ENCODE data around the gene CDH1.

Gene CDH1

DNA sequence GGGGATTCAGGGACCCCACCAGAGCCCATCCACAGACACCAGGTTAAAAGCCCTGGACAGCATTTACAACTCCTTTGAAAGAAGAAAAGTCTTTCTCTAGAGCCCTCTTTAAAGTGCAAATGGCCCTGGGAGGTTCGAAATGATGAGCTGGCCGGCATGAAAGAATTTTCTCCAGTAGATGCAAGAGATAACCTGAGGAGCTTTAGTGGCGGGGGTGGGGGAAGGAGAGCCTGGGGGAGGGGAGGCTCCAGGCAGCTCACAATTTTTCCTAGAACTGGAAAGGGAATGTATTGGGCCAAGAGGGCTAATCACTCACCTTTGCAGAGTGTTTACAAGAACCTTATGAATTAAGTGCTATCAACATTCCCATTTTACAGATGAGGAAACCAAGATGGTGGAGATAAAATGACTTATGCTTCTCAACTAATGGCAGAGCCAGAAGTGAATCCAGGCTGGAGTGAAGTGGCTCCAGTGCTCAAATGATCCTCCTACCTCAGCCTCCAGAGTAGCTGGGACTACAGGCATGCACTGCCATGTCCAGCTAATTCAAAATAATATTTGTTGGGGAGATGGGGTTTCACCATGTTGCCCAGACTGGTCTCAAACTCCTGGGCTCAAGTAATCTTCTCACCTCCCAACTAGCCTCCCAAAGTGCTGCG, 4.2 kb upstream of the CDH1 start:
- TF ChIP-seq, protein P1, sequence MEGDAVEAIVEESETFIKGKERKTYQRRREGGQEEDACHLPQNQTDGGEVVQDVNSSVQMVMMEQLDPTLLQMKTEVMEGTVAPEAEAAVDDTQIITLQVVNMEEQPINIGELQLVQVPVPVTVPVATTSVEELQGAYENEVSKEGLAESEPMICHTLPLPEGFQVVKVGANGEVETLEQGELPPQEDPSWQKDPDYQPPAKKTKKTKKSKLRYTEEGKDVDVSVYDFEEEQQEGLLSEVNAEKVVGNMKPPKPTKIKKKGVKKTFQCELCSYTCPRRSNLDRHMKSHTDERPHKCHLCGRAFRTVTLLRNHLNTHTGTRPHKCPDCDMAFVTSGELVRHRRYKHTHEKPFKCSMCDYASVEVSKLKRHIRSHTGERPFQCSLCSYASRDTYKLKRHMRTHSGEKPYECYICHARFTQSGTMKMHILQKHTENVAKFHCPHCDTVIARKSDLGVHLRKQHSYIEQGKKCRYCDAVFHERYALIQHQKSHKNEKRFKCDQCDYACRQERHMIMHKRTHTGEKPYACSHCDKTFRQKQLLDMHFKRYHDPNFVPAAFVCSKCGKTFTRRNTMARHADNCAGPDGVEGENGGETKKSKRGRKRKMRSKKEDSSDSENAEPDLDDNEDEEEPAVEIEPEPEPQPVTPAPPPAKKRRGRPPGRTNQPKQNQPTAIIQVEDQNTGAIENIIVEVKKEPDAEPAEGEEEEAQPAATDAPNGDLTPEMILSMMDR (IDR thresholded peaks at IDR 0.05) = no peak

- TF ChIP-seq, protein P1 (IDR thresholded peaks at IDR 0.05) = no peak
These were observed 3.5 kb upstream of the CDH1 start for GRCh38 chr16:68733570-68733969.

DNA sequence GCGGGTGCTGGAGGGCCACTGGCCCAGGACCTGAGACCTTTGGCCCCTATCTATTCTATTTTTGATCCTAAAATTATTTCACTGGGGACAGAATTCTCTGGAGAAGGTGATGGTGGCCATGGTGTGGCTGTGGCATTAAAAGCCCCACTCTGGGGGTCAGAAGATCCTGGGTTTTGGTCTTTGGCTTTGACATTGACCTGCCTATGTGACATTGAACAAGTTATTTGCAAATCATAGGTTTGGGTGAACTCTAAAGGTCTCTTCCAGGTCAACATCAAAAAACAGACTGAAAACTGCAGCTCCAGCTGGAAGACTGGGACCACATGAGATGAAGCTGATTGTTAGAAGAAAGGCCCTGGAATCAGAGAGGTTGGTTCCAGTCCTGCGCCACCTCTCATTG, 2.3 kb upstream of the CDH1 start:
- TF ChIP-seq, protein P1 (IDR thresholded peaks at IDR 0.05) = no peak

- TF ChIP-seq, protein P1 (IDR thresholded peaks at IDR 0.05) = no peak
These were observed 531 bp upstream of the CDH1 start for GRCh38 chr16:68736561-68736960.

DNA sequence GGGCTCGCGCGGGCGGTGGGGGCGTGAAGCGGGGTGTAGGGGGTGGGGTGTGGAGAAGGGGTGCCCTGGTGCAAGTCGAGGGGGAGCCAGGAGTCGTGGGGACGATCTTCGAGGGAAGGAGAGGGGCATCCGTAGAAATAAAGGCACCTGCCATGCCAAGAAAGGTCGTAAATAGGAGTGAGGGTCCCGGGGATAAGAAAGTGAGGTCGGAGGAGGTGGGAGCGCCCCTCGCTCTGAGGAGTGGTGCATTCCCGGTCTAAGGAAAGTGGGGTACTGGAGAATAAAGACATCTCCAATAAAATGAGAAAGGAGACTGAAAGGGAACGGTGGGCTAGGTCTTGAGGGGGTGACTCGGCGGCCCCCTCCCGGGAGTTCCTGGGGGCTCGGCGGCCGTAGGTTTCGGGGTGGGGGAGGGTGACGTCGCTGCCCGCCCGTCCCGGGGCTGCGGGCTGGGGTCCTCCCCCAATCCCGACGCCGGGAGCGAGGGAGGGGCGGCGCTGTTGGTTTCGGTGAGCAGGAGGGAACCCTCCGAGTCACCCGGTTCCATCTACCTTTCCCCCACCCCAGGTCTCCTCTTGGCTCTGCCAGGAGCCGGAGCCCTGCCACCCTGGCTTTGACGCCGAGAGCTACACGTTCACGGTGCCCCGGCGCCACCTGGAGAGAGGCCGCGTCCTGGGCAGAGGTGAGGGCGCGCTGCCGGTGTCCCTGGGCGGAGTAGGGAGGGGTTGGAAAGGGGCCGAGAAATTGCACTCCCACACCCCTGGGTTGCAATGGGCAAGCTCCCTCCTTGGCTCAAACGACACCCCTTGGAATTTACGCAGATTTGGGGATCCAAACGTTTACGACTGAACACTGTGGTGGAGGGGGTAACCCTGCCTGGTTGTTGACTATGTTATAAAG, 888 bp downstream of the CDH1 start:
- TF ChIP-seq, protein P1 (IDR thresholded peaks at IDR 0.05) = peak; percentile 49; the same call in 1 of the 2 replicates

- TF ChIP-seq, protein P1 (IDR thresholded peaks at IDR 0.05) = no peak
These were observed 3.0 kb downstream of the CDH1 start for GRCh38 chr16:68739964-68740627.

- TF ChIP-seq, protein P1 (IDR thresholded peaks at IDR 0.05) = no peak
These were observed 3.7 kb downstream of the CDH1 start for GRCh38 chr16:68740628-68741346.
